Activated T-cell treated with anti-CD3 and anti-CD28 coated beads for 48 hours (primary cell): Measurements from ENCODE around the gene STX1B.
"Not testable (repeated sequence)": the region's sequence is repeated elsewhere in the genome, so short reads cannot be mapped to it uniquely, and the experiment has no call there.

ENCODE experiments used
- DNase-seq: peaks from one replicate; pipeline ENCODE4 v3.0.0-alpha.2; 2020; ENCODE audit warnings: low read depth

Gene STX1B

DNA sequence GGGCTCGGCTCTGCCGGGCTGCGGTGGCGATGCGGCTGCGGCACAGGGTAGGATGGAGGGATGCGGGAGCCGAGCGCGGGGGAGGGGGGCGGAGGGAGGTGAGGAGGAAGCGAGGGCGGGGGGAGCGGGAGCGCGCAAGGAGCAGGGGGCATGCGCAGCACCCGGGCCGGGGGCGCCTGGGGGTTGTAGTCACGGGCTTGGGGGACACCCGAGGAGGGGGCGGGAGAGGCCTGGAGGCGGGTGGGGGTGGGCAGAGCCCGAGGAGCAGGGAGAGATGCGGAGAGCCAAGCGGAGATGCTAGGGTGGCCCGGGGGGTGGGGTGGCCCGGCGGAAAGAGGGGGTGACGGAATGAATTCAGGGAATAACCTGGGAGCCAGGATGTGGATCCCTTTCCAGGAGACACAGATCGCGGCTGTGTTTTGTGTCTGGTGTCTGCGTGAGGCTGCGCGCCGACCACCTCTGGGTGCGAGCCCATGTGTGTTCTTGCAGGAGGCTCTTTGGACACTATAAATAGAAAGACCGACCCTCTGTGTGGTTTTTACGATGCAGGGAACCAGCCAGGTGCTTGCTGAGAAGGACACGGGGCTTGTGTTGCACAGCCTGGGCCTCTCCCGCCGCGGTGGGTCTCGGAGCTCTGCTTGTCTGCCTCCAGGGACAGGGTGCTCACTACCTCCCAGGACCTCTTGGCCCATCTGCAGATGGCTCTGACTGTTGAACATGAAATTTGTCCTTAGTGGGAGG, at the start of gene STX1B:
STX1B (minus strand) TSS at position 54 of the 741 bp plus-strand sequence. CDS start 242 bp downstream, outside the sequence.
- DNase-seq, result peak; percentile 27

- no peak for DNase-seq
Measured at GRCh38 chr16:31055613-31056012, 45.2 kb upstream of the STX1B start.

- no peak for DNase-seq
Measured at GRCh38 chr16:31052114-31052513, 41.7 kb upstream of the STX1B start.

- no peak for DNase-seq
Measured at GRCh38 chr16:31050280-31051030, 40.0 kb upstream of the STX1B start.

GRCh38 chr16:31043898-31044481, 33.6 kb upstream of the STX1B start:
- DNase-seq, result no peak

GRCh38 chr16:31043352-31043751, 32.9 kb upstream of the STX1B start:
- no peak for DNase-seq

DNA sequence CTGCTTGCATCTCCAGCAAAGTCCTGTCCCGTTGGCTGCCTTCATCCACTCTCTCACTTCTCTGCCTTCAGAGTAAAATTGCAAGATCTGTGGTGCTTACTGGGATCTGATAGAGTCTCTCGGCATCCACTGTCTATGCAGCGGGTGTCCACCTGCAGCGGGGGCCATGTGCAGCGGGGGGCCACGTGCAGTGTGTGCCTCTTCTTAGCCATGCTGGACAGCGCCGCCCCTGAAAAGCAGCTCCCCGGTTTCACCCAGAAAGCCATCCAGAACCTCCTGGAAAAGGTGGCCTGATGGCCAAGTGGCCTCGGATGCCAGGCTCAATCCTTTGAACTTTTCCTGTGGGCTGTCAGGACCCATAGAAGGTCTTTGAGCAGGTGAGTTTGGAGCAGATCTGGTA, 32.4 kb upstream of the STX1B start:
- DNase-seq, result no peak

GRCh38 chr16:31038993-31039392, 28.6 kb upstream of the STX1B start:
- no peak for DNase-seq

DNA sequence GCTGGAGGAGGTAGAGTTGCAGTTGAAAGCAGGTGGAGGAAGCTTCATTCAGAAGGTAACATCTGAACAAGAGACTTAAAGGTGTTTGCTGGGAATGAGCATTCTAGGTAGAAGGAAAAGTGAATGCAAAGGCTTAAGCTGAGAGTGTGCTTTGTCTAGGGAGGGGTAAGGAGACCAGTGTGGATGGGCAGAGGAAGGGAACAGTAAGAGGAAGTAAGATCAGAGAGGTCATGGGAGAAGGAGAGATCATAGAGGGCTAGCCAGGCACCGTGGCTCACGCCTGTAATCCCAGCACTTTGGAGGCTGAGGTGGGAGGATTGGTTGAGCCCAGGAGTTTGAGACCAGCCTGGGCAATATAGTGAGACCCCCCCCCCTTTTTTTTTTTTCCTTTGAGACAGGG, 26.3 kb upstream of the STX1B start:
- DNase-seq, result no peak

GRCh38 chr16:31033709-31034492, 23.5 kb upstream of the STX1B start:
- DNase-seq, result peak; percentile 84

GRCh38 chr16:31032736-31033708, 22.6 kb upstream of the STX1B start, which contains the start of gene STX4:
TSS of gene STX4 (plus strand) at chr16:31033558. CDS start at chr16:31033806, 248 bp downstream.
- peak; percentile 93 for DNase-seq

- no peak for DNase-seq
Measured at GRCh38 chr16:31031276-31031675, 20.8 kb upstream of the STX1B start.

DNA sequence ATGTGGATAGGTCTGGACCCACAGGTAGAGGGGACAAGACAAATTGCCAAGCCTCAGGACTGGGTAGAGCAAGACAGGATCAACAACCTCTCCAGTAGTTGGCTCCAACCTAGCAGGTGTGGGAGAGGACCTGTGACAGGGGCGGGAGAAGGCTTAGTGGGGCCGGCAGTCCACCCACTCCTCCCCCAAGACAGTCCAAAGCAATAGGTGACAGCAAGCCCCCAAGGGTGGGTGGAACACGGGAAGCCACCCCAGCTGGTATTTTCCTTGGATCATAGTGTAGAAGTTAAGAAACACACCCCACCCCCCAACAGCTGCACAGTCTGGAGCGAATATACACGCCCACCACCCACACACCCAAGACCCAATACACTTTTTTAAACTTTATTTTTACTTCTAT, 18.8 kb upstream of the STX1B start:
- no peak for DNase-seq

DNA sequence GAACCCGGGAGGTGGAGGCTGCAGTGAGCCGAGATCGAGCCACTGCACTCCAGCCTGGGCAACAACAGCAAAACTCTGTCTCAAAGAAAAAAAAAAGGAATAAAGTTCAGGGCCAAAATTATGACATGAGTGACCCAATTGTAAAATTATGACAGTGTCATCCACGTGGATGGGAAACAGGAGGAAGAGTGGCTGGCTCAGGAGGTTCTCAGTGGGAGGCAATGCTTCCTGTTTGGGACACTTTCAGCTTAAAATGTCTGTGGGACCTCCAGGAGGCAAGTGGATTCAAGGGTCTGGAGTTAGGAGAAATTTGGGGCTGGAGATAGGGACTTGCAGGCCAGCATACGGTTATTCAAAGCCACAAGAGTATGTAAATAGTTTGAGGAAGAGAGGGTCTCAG, 14.9 kb upstream of the STX1B start:
- no peak for DNase-seq

GRCh38 chr16:31023627-31024226, 13.3 kb upstream of the STX1B start:
- no peak for DNase-seq

DNA sequence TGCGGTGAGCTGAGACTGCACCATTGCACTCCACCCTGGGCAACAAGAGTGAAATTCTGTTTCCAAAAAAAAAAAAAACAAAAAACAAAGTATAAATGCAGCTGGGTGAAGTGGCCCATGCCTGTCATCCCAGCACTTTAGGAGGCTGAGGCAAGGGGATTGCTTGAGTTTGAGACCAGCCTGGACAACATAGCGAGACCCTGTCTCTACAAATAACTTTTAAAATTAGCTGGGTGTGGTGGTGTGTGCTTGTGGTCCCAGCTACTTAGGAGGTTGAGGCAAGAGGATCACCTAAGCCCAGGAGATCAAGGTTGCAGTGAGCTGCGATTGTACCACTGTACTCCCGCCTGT, 12.8 kb upstream of the STX1B start:
- no peak for DNase-seq

DNA sequence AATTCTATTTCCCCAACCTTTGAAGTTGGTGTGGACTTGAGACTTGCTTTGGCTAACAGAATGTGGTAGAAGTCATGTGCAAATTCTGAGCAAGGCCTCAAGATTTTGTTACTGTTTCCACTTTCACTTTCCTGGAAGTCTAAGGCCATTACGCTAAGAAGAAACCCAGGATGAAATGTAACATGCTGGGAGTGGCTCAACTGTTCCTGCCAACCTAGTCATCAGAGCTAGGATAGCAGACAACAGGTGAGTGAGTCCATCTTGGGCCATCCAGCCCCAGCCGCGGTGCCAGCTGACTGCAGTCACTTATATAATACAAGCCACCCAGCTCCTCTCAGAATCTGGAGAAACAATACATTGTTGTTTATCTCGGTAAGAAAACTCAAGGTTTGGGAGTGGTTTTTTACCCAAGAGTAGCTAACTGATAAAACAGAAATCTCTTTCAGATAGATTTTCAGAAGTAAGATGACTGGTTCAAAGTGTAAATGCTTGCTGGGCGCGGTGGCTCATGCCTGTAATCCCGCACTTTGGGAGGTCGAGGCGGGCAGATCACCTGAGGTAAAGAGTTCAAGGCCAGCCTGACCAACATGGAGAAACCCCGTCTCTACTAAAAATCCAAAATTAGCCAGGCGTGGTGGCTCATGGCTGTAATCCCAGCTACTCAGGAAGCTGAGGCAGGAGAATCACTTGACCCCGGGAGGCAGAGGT, 12.3 kb upstream of the STX1B start:
- no peak for DNase-seq

DNA sequence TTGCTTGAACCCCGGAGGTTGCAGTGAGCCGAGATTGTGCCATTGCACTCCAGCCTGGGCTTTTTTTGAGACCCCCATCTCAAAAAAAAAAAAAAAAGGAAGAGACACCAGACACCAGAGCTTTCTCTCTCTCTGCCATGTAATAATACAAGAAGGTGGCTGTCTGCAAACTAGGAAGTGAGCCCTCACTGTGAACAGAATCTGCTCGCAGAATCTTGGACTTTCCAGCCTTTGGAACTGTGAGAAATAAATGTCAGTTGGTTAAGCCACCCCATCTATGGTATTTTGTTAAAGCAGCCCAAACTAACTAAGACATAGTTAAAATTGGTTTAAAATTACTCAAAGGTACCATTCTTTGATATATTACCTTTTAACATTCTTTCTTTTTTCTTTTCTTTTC, 10.1 kb upstream of the STX1B start:
- DNase-seq, result no peak

DNA sequence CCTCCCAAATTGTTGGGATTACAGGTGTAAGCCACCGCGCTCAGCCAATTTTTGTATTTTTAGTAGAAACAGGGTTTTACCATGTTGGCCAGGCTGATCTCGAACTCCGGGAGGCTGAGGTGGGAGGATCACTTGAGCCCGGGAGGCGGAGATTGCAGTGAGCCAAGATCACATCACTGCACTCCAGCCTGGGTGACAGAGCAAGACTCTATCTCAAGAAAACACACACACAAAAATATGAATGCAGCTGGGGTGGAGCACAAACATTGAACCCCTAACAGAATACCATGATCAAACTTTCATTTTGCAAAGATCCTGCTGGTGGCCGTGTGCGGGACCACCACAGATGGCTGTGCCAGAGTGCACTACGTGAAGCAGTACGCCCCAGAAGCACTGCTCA, 7.3 kb upstream of the STX1B start:
- not testable (repeated sequence) for DNase-seq

- DNase-seq, result no peak
Measured at GRCh38 chr16:31016018-31016417, 5.6 kb upstream of the STX1B start.
